ENCODE results near the gene TMEM221. TPM values are rescaled to one million over a fixed set of nuclear protein-coding genes. Genes with fewer than 3 reads are reported as not detected.

TMEM221 gene
- total RNA-seq, 4 donors from 2014 or later, result 0.42 to 1.3 (median 0.61) TPM; not detected in 1

GRCh38 chr19:17469092-17469480, 20.6 kb upstream of the TMEM221 start:
- WGBS, 2 donors, result 0 to 6% methylated on average over 8 to 19 of the region's 19 CpGs
- H3K4me3 ChIP-seq (ENCODE audit: low read depth, poor library complexity, severe bottlenecking), result peak overlapping the region; percentile 15
- intact Hi-C loops (cut with DNase I; ENCODE audit: low total_unique reads), result loop anchor here (10.0 kb wide), 1 partner anchor 74 kb away; the partner anchor contains the start of gene CCDC194
- TF ChIP-seq POLR2A (IDR thresholded peaks at IDR 0.05), result no peak
- no peak for DNase-seq (ENCODE audit: low spot score in 2 of 2)

GRCh38 chr19:17468302-17469091, 20.0 kb upstream of the TMEM221 start:
- no peak overlapping the region for H3K4me3 ChIP-seq (ENCODE audit: low read depth, poor library complexity, severe bottlenecking)
- TF ChIP-seq POLR2A (IDR thresholded peaks at IDR 0.05), result no peak
- no peak for TF ChIP-seq CTCF (IDR thresholded peaks at IDR 0.05)
- 36% methylated on average over 25 of the region's 25 CpGs for WGBS, 2 donors
- intact Hi-C loops (cut with DNase I; ENCODE audit: low total_unique reads), result loop anchor here (10.0 kb wide), 1 partner anchor 74 kb away; the partner anchor contains the start of gene CCDC194
- peak; percentile 52 to 94 for DNase-seq (ENCODE audit: low spot score in 2 of 2)

DNA sequence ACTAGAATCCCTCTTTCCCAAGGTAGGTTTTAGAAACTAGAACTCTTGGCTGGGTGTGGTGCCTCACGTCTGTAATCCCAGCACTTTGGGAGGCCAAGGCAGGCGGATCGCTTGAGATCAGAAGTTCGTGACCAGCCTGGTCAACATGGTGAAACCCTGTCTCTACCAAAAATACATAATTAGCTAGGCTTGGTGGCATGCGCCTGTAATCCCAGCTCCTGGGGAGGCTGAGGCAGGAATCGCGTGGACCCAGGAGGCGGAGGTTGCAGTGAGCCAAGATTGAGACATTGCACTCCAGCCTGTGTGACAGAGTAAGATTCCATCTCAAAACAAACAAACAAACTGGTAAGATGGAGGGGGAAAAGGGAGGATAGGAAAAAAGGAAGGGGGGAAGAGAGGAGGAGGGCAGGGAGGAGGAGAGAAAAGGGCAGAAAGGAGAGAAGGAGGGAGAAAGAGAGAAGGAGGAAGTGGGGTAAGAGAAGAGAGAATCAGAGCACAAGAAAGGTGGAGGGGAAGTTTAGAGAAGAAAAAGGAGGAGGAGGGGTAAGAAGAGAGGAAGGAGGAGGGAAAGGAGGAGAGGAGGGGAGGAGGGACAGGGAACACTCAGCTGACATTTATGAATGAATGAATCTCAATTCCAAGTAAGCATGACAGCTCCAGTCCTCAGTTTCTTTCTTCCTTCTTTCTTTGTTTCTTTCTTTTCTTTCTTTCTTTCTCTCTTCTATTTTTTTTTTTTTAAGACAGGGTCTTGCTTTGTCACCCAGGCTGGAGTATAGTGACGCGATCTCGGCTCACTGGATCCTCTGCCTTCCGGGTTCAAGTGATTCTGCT, 19.2 kb upstream of the TMEM221 start:
- intact Hi-C loops (cut with DNase I; ENCODE audit: low total_unique reads), result loop anchor here (10.0 kb wide), 1 partner anchor 73 kb away; the partner anchor contains the start of gene CCDC194
- no peak overlapping the region for H3K4me3 ChIP-seq (ENCODE audit: low read depth, poor library complexity, severe bottlenecking)
- no peak for DNase-seq (ENCODE audit: low spot score in 2 of 2)
- 58 to 61% methylated on average over 12 of the region's 12 CpGs for WGBS, 2 donors
- TF ChIP-seq POLR2A (IDR thresholded peaks at IDR 0.05) (no peak), CTCF (IDR thresholded peaks at IDR 0.05) (no peak)

GRCh38 chr19:17466487-17466850, 18.0 kb upstream of the TMEM221 start:
- TF ChIP-seq POLR2A (IDR thresholded peaks at IDR 0.05) (no peak), CTCF (IDR thresholded peaks at IDR 0.05) (no peak)
- H3K4me3 ChIP-seq (ENCODE audit: low read depth, poor library complexity, severe bottlenecking), result no peak overlapping the region
- intact Hi-C loops (cut with DNase I; ENCODE audit: low total_unique reads), result loop anchor here (10.0 kb wide), 1 partner anchor 72 kb away; the partner anchor contains the start of gene CCDC194
- no peak for DNase-seq (ENCODE audit: low spot score in 2 of 2)
- WGBS, 2 donors, result 30 to 33% methylated on average over 6 of the region's 6 CpGs

GRCh38 chr19:17460372-17461230, 12.1 kb upstream of the TMEM221 start, which contains the start of gene NXNL1:
TSS of gene NXNL1 (minus strand) at chr19:17460926. CDS start at chr19:17460869, 57 bp downstream.
- TF ChIP-seq CTCF (IDR thresholded peaks at IDR 0.05) (no peak), POLR2A (IDR thresholded peaks at IDR 0.05) (no peak)
- 84 to 86% methylated on average over 17 to 26 of the region's 26 CpGs for WGBS, 2 donors
- no peak for DNase-seq (ENCODE audit: low spot score in 2 of 2)
- intact Hi-C loops (cut with DNase I; ENCODE audit: low total_unique reads), result loop anchor here (10.0 kb wide), 1 partner anchor 66 kb away; the partner anchor contains the start of gene CCDC194
- no peak within 1 kb of the TSS for H3K4me3 ChIP-seq (ENCODE audit: low read depth, poor library complexity, severe bottlenecking)

All from lower leg skin (tissue), 4 donors.